ENCODE data around the gene ATXN1. TPM values are rescaled to one million over a fixed set of nuclear protein-coding genes. Genes with fewer than 3 reads are reported as not detected.

The ATXN1 gene
- total RNA-seq, 4 donors from 2014 or later, result 48.7 to 166 (median 105) TPM

- no peak for DNase-seq
- H3K36me3 ChIP-seq, result no peaks in the 10 kb centered on the region
- H3K27ac ChIP-seq, result peak overlapping the region; percentile 54 to 72 (median 66)
- intact Hi-C loops (cut with DNase I; ENCODE audit: low total_unique reads), result no loop called here
- in situ Hi-C loops (cut with MboI; ENCODE audit: low pct_ligation_motif_present in 1 of 4, low pct_unique_long_range_greater_than_20kb in 1 of 4, low sequenced_read_pairs in 3 of 4), result no loop called here
- no peak overlapping the region for H3K4me3 ChIP-seq
- TF ChIP-seq POLR2A (IDR thresholded peaks at IDR 0.05) (no peak), POLR2AphosphoS5 (IDR thresholded peaks at IDR 0.05) (no peak), CTCF (IDR thresholded peaks at IDR 0.05) (no peak), EP300 (IDR thresholded peaks at IDR 0.05; ENCODE audit: low read depth) (no peak)
- 38 to 66% methylated on average over 2 to 3 of the region's 3 CpGs for WGBS, 2 donors (ENCODE audit: low coverage in 1 of 2)
- no peaks in the 10 kb centered on the region for H3K27me3 ChIP-seq
- no peaks in the 10 kb centered on the region for H3K9me3 ChIP-seq
- peaks cover 20 to 62% (median 39%) of the 10 kb centered on the region in 4 donors for H3K4me1 ChIP-seq
These were observed 14.4 kb downstream of the ATXN1 start for GRCh38 chr6:16746812-16747211.

DNA sequence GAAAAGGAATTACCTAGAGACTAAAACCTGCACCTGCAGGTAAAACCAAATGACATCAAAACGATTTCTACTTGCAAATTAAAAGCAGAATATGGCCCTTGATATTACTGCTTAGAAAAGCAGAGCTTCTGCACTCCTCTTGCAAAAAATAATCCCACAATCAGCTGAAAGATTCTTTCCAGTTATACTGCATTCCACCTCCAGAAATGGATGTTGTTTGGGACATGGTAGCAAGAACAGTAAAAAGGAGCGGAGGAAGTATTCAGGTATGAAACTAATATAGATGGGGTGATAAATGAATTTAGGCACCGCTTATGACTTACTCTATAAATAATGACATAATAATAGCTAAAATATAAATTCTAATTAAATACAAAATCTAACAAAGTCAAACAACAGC lies 14.9 kb downstream of the ATXN1 start:
- H3K27me3 ChIP-seq, result no peaks in the 10 kb centered on the region
- no peaks in the 10 kb centered on the region for H3K9me3 ChIP-seq
- DNase-seq, result no peak
- WGBS, 2 donors (ENCODE audit: low coverage in 1 of 2), result 68 to 73% methylated on average over 3 of the region's 3 CpGs
- TF ChIP-seq CTCF (IDR thresholded peaks at IDR 0.05) (no peak), POLR2A (IDR thresholded peaks at IDR 0.05) (no peak), EP300 (IDR thresholded peaks at IDR 0.05; ENCODE audit: low read depth) (no peak), POLR2AphosphoS5 (IDR thresholded peaks at IDR 0.05) (no peak)
- H3K27ac ChIP-seq, result peak overlapping the region; percentile 54 to 72 (median 66)
- no peaks in the 10 kb centered on the region for H3K36me3 ChIP-seq
- no peak overlapping the region for H3K4me3 ChIP-seq
- intact Hi-C loops (cut with DNase I; ENCODE audit: low total_unique reads), result no loop called here
- H3K4me1 ChIP-seq, result peaks cover 20 to 63% (median 39%) of the 10 kb centered on the region in 4 donors
- in situ Hi-C loops (cut with MboI; ENCODE audit: low pct_ligation_motif_present in 1 of 4, low pct_unique_long_range_greater_than_20kb in 1 of 4, low sequenced_read_pairs in 3 of 4), result no loop called here

GRCh38 chr6:16743664-16744210 lies 17.5 kb downstream of the ATXN1 start:
- WGBS, 2 donors (ENCODE audit: low coverage in 1 of 2), result 93 to 97% methylated on average over 5 of the region's 5 CpGs
- Histone ChIP-seq H3K27ac (peak overlapping the region in 1 of 4 donors; percentile 6), H3K36me3 (no peaks in the 10 kb centered on the region), H3K4me3 (no peak overlapping the region), H3K4me1 (peaks cover 26 to 71% (median 39%) of the 10 kb centered on the region in 4 donors), H3K27me3 (no peaks in the 10 kb centered on the region), H3K9me3 (no peaks in the 10 kb centered on the region)
- DNase-seq, result no peak
- in situ Hi-C loops (cut with MboI; ENCODE audit: low pct_ligation_motif_present in 1 of 4, low pct_unique_long_range_greater_than_20kb in 1 of 4, low sequenced_read_pairs in 3 of 4) (no loop called here), intact Hi-C loops (cut with DNase I; ENCODE audit: low total_unique reads) (no loop called here)
- TF ChIP-seq CTCF (IDR thresholded peaks at IDR 0.05) (no peak), POLR2AphosphoS5 (IDR thresholded peaks at IDR 0.05) (no peak), EP300 (IDR thresholded peaks at IDR 0.05; ENCODE audit: low read depth) (no peak), POLR2A (IDR thresholded peaks at IDR 0.05) (no peak)

DNA sequence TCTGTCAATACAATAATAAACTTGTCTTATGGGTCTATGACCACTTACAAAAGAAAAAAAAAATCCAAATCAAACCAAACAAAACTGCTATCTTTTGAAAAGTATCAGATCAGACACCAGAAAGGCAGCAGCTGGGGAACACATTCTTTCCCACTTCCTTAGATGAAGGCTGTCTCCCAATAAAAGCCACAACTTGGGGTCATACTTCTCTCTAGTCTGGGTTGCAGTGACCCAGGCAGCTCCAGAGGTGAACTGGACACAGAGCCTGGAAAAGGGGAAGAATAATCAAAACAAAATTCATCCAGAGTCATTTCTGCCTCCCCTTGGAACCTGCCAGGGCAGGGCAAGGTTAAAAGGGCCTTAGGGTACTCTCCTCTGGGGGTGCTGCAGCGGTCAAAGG lies 19.1 kb downstream of the ATXN1 start:
- in situ Hi-C loops (cut with MboI; ENCODE audit: low pct_ligation_motif_present in 1 of 4, low pct_unique_long_range_greater_than_20kb in 1 of 4, low sequenced_read_pairs in 3 of 4) (no loop called here), intact Hi-C loops (cut with DNase I; ENCODE audit: low total_unique reads) (no loop called here)
- Histone ChIP-seq H3K4me1 (peaks cover 16 to 72% (median 44%) of the 10 kb centered on the region in 4 donors), H3K27ac (peak overlapping the region; percentile 49 to 73 (median 50)), H3K36me3 (no peaks in the 10 kb centered on the region), H3K9me3 (no peaks in the 10 kb centered on the region), H3K27me3 (no peaks in the 10 kb centered on the region), H3K4me3 (no peak overlapping the region)
- 87% methylated on average over 1 of the region's 1 CpG; no CpG with 5 or more reads in 1 of the 2 donors for WGBS, 2 donors (ENCODE audit: low coverage in 1 of 2)
- no peak for DNase-seq
- no peak for TF ChIP-seq POLR2AphosphoS5 (IDR thresholded peaks at IDR 0.05)
- no peak for TF ChIP-seq CTCF (IDR thresholded peaks at IDR 0.05)
- TF ChIP-seq EP300 (IDR thresholded peaks at IDR 0.05; ENCODE audit: low read depth), result no peak
- TF ChIP-seq POLR2A (IDR thresholded peaks at IDR 0.05), result no peak

Measured in transverse colon (tissue), 4 donors.